GM18520 (cell line): ENCODE measurements around the gene PRMT7.
"Not testable (repeated sequence)": the region's sequence is repeated elsewhere in the genome, so short reads cannot be mapped to it uniquely, and the experiment has no call there.

Experiments
- ATAC-seq: cut with Tn5 transposase; IDR thresholded peaks from one replicate; pipeline ENCODE4 v1.9.1; 2021; ENCODE audit not compliant: unreplicated experiment

Gene PRMT7

GRCh38 chr16:68283801-68284598 lies 26.8 kb upstream of the PRMT7 start:
- no peak for ATAC-seq

GRCh38 chr16:68284847-68285246 lies 26.0 kb upstream of the PRMT7 start:
- ATAC-seq = peak; percentile 42

- no peak for ATAC-seq
Observed at GRCh38 chr16:68285683-68286082, 25.1 kb upstream of the PRMT7 start.

GRCh38 chr16:68286153-68287074 lies 24.4 kb upstream of the PRMT7 start:
- ATAC-seq = no peak

- ATAC-seq = no peak
Observed at GRCh38 chr16:68287276-68288251, 23.3 kb upstream of the PRMT7 start.

- no peak for ATAC-seq
Observed at GRCh38 chr16:68288252-68288650, 22.6 kb upstream of the PRMT7 start.

- not testable (repeated sequence) for ATAC-seq
Observed at GRCh38 chr16:68288796-68289195, 22.0 kb upstream of the PRMT7 start.

GRCh38 chr16:68289202-68289601 lies 21.6 kb upstream of the PRMT7 start:
- ATAC-seq = no peak

GRCh38 chr16:68289621-68290329 lies 21.0 kb upstream of the PRMT7 start:
- ATAC-seq = peak; percentile 52

- no peak for ATAC-seq
Observed at GRCh38 chr16:68290450-68290849, 20.4 kb upstream of the PRMT7 start.

GRCh38 chr16:68291227-68291626 lies 19.6 kb upstream of the PRMT7 start:
- no peak for ATAC-seq

- ATAC-seq = no peak
Observed at GRCh38 chr16:68292425-68292824, 18.4 kb upstream of the PRMT7 start.

- no peak for ATAC-seq
Observed at GRCh38 chr16:68296291-68296690, 14.5 kb upstream of the PRMT7 start.

- ATAC-seq = no peak
Observed at GRCh38 chr16:68296693-68297092, 14.1 kb upstream of the PRMT7 start.

GRCh38 chr16:68297908-68298307 lies 12.9 kb upstream of the PRMT7 start:
- ATAC-seq = no peak

- ATAC-seq = no peak
Observed at GRCh38 chr16:68298312-68298711, 12.5 kb upstream of the PRMT7 start.

- ATAC-seq = no peak
Observed at GRCh38 chr16:68298907-68299561, 11.8 kb upstream of the PRMT7 start.

- ATAC-seq = no peak
Observed at GRCh38 chr16:68299571-68300453, 11.0 kb upstream of the PRMT7 start.
